Smooth muscle cell of the pulmonary artery (primary cell): ENCODE measurements around the gene JADE1. TPM values are rescaled to one million over a fixed set of nuclear protein-coding genes. Genes with fewer than 3 reads are reported as not detected.

Experiments
- total RNA-seq: library from RNA; depleted of rRNA; stranded (reverse); fragments of >200 nt; gene quantifications from 2 replicates; pipeline ENCODE4 v1.2.3, GENCODE V29; 2014

JADE1 gene
- 19.8 and 30.5 TPM in 2 replicates for total RNA-seq

DNA sequence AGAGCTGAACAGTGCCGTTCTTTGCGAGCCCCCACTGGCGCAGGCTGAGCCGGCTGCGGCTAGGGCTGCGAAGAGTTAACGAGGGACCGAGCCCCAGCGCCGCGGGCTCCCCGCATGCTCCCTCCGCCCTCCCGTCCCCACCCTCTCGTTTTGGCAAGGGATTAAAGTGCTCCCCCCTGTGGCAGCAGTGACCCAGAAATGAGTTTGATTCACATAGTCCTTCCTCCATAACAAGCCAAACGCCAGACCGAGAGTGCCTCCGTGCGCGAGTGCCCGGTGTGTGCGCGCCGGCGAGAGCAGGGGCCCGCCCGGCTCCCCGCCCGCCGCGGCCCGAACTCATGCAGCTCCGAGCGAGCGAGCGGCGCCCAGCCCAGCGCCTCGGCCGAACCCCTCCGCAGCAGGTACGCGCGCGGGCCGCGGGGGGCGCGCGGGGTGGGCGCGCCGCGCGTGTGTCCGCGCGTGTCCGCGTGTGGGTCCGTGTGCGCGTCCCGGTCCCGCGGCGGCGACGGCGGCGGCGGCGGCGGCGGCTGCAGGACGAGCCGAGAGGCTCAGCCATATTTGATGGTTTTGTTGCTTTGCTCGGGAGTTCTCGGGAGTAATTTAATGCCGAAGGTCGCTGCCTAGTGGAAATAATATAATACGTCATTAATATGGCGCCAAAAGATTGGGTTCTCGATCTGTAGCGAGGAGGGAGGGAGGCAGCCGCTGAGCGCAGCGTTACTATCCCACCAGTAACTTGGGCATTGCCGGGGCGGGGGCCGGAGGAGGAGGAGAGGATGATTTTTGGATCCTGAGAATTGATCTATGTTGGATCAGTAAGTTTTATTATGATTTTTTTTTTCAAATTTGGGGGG is at the start of gene JADE1:
Gene JADE1, plus strand, starts transcription at position 224 of the 854 bp plus-strand sequence. CDS start 22,059 bp downstream, outside the sequence.

